Measurements from ENCODE around the gene LENG8. TPM values are rescaled to one million over a fixed set of nuclear protein-coding genes. Genes with fewer than 3 reads are reported as not detected.
"Not testable (repeated sequence)": the region's sequence is repeated elsewhere in the genome, so short reads cannot be mapped to it uniquely, and the experiment has no call there.

Gene LENG8
- total RNA-seq, 1 experiment from 2014 or later: 267 TPM

DNA sequence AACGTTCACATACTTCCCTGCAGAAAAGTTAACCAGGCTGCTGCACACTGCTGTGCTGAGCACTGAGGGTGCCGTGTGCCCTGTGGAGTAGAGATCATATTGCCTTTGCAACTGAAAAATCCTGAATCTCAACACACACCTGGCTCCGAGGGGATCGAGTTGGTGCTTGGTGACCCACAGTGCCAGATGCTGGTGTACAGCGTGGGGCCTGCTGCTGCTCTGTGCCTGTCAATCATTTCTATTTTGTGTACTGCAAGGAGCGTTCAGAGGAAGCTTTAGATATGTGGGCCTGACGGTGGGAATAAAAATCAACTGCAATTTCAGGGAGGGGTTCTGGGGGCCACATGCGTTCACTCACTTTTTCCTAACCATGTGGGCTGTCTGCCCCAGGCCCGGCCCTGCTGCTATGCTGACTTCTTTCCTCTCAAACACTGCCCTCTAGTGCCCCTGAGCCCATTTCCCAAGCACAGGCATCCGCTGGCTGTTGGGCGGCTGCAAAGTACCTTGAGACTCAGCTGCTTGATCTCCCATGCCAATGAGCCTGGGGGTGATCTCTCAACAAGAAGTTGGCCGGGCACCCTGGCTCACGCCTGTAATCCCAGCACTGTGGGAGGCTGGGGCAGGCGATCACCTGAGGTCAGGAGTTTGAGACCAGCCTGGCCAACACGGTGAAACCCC is 9.7 kb upstream of the LENG8 start:
- peaks cover 2% of the 10 kb centered on the region for H3K9me3 Mint-ChIP-seq (ENCODE audit: low read depth, unreplicated experiment)
- no TSS peak for BruUV-seq (replicated peaks)
- TF ChIP-seq, protein P1, sequence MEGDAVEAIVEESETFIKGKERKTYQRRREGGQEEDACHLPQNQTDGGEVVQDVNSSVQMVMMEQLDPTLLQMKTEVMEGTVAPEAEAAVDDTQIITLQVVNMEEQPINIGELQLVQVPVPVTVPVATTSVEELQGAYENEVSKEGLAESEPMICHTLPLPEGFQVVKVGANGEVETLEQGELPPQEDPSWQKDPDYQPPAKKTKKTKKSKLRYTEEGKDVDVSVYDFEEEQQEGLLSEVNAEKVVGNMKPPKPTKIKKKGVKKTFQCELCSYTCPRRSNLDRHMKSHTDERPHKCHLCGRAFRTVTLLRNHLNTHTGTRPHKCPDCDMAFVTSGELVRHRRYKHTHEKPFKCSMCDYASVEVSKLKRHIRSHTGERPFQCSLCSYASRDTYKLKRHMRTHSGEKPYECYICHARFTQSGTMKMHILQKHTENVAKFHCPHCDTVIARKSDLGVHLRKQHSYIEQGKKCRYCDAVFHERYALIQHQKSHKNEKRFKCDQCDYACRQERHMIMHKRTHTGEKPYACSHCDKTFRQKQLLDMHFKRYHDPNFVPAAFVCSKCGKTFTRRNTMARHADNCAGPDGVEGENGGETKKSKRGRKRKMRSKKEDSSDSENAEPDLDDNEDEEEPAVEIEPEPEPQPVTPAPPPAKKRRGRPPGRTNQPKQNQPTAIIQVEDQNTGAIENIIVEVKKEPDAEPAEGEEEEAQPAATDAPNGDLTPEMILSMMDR (IDR thresholded peaks at IDR 0.05; ENCODE audit: unreplicated experiment): no peak
- no peak overlapping the region for H3K4me3 Mint-ChIP-seq (ENCODE audit: low read depth, unreplicated experiment)
- CTCF ChIA-PET: interaction anchor here (0.6 to 2.9 kb wide), 7 partner anchors 9 to 172 kb away, joined by 3 to 18 read pairs (median 4); no protein-coding TSS in a partner anchor
- no peak overlapping the region for H3K27ac Mint-ChIP-seq (ENCODE audit: unreplicated experiment)
- peaks cover 9% of the 10 kb centered on the region for H3K4me1 Mint-ChIP-seq (ENCODE audit: low read depth, unreplicated experiment)
- intact Hi-C loops (cut with micrococcal nuclease; ENCODE audit: unreplicated experiment): loop anchor here (1.0 kb wide), 1 partner anchor 48 kb away; no protein-coding TSS in a partner anchor
- peaks cover 61% of the 10 kb centered on the region for H3K36me3 Mint-ChIP-seq (ENCODE audit: insufficient read depth, unreplicated experiment)
- H3K27me3 Mint-ChIP-seq (ENCODE audit: unreplicated experiment): no peaks in the 10 kb centered on the region
- peak; percentile 67 for DNase-seq

- BruUV-seq (replicated peaks): no TSS peak
- Mint-ChIP-seq H3K9me3 (ENCODE audit: low read depth, unreplicated experiment) (peaks cover 2% of the 10 kb centered on the region), H3K27ac (ENCODE audit: unreplicated experiment) (no peak overlapping the region), H3K36me3 (ENCODE audit: insufficient read depth, unreplicated experiment) (peaks cover 64% of the 10 kb centered on the region), H3K27me3 (ENCODE audit: unreplicated experiment) (no peaks in the 10 kb centered on the region), H3K4me3 (ENCODE audit: low read depth, unreplicated experiment) (no peak overlapping the region), H3K4me1 (ENCODE audit: low read depth, unreplicated experiment) (peaks cover 15% of the 10 kb centered on the region)
- intact Hi-C loops (cut with micrococcal nuclease; ENCODE audit: unreplicated experiment): no loop called here
- CTCF ChIA-PET: interaction anchor here (1.1 to 2.9 kb wide), 3 partner anchors 10 to 49 kb away, joined by 3 to 18 read pairs (median 10); no protein-coding TSS in a partner anchor
- DNase-seq: no peak
- TF ChIP-seq, protein P1 (IDR thresholded peaks at IDR 0.05; ENCODE audit: unreplicated experiment): no peak
These were observed 8.4 kb upstream of the LENG8 start for GRCh38 chr19:54440641-54441040.

- Mint-ChIP-seq H3K27me3 (ENCODE audit: unreplicated experiment) (no peaks in the 10 kb centered on the region), H3K36me3 (ENCODE audit: insufficient read depth, unreplicated experiment) (peaks cover 78% of the 10 kb centered on the region), H3K4me1 (ENCODE audit: low read depth, unreplicated experiment) (peaks cover 8% of the 10 kb centered on the region), H3K27ac (ENCODE audit: unreplicated experiment) (no peak overlapping the region), H3K4me3 (ENCODE audit: low read depth, unreplicated experiment) (no peak overlapping the region), H3K9me3 (ENCODE audit: low read depth, unreplicated experiment) (peaks cover 2% of the 10 kb centered on the region)
- CTCF ChIA-PET: interaction anchor here (0.6 kb wide), 1 partner anchor 12 kb away, joined by 3 read pairs; no protein-coding TSS in a partner anchor
- TF ChIP-seq, protein P1 (IDR thresholded peaks at IDR 0.05; ENCODE audit: unreplicated experiment): no peak
- DNase-seq: no peak
- no TSS peak for BruUV-seq (replicated peaks)
- intact Hi-C loops (cut with micrococcal nuclease; ENCODE audit: unreplicated experiment): no loop called here
These were observed 4.3 kb upstream of the LENG8 start for GRCh38 chr19:54444737-54445136.

DNA sequence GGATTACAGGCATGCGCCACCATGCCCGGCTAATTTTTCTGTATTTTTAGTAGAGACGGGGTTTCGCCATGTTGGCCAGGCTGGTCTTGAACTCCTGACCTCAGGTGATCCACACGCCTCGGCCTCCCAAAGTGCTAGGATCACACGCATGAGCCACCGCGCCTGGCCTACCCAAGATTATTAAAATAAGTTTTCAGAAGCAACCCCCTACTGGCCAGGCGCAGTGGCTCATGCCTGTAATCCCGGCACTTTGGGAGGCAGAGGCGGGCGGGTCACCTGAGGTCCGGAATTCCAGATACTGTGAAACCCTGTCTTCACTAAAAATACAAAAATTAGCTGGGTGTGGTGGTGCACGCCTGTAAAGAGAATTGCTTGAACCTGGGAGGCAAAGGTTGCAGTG is 2.6 kb upstream of the LENG8 start:
- DNase-seq; H3K9me3 Mint-ChIP-seq (ENCODE audit: low read depth, unreplicated experiment); H3K27me3 Mint-ChIP-seq (ENCODE audit: unreplicated experiment); CTCF ChIA-PET; BruUV-seq (replicated peaks); intact Hi-C loops (cut with micrococcal nuclease; ENCODE audit: unreplicated experiment); H3K4me3 Mint-ChIP-seq (ENCODE audit: low read depth, unreplicated experiment); H3K27ac Mint-ChIP-seq (ENCODE audit: unreplicated experiment): not testable (repeated sequence)
- H3K4me1 Mint-ChIP-seq (ENCODE audit: low read depth, unreplicated experiment): peaks cover 23% of the 10 kb centered on the region
- H3K36me3 Mint-ChIP-seq (ENCODE audit: insufficient read depth, unreplicated experiment): peaks cover 86% of the 10 kb centered on the region

Data from Calu3 (cell line).